Stimulated activated memory B cell treated with anti-CD40 and anti-IgM and Interleukin-4, amounts not matched to agents 10 μg/mL and 1 μg/mL and 100 μg/mL, for 72 hours (primary cell): ENCODE results near the gene NBPF10.
"Not testable (repeated sequence)": the region's sequence is repeated elsewhere in the genome, so short reads cannot be mapped to it uniquely, and the experiment has no call there.

Source experiments
- ATAC-seq: fragments of 150-1000 bp; cut with Tn5 transposase; 2 replicates; pipeline ENCODE4 v1.10.0; 2021
- H3K27ac Mint-ChIP-seq: one replicate; pipeline ENCODE4 v1.8.0; 2022; ENCODE audit warnings: mild to moderate bottlenecking, mixed read lengths
- H3K27me3 Mint-ChIP-seq: one replicate; pipeline ENCODE4 v1.8.0; 2022; ENCODE audit warnings: mixed read lengths
- H3K36me3 Mint-ChIP-seq: one replicate; pipeline ENCODE4 v1.8.0; 2022; ENCODE audit warnings: mixed read lengths
- H3K4me1 Mint-ChIP-seq: one replicate; pipeline ENCODE4 v1.8.0; 2022; ENCODE audit warnings: mixed read lengths
- H3K4me3 Mint-ChIP-seq: one replicate; pipeline ENCODE4 v1.8.0; 2022; ENCODE audit warnings: mild to moderate bottlenecking, moderate library complexity, mixed read lengths
- H3K9me3 Mint-ChIP-seq: one replicate; pipeline ENCODE4 v1.8.0; 2022; ENCODE audit warnings: mixed read lengths

Gene NBPF10, protein sequence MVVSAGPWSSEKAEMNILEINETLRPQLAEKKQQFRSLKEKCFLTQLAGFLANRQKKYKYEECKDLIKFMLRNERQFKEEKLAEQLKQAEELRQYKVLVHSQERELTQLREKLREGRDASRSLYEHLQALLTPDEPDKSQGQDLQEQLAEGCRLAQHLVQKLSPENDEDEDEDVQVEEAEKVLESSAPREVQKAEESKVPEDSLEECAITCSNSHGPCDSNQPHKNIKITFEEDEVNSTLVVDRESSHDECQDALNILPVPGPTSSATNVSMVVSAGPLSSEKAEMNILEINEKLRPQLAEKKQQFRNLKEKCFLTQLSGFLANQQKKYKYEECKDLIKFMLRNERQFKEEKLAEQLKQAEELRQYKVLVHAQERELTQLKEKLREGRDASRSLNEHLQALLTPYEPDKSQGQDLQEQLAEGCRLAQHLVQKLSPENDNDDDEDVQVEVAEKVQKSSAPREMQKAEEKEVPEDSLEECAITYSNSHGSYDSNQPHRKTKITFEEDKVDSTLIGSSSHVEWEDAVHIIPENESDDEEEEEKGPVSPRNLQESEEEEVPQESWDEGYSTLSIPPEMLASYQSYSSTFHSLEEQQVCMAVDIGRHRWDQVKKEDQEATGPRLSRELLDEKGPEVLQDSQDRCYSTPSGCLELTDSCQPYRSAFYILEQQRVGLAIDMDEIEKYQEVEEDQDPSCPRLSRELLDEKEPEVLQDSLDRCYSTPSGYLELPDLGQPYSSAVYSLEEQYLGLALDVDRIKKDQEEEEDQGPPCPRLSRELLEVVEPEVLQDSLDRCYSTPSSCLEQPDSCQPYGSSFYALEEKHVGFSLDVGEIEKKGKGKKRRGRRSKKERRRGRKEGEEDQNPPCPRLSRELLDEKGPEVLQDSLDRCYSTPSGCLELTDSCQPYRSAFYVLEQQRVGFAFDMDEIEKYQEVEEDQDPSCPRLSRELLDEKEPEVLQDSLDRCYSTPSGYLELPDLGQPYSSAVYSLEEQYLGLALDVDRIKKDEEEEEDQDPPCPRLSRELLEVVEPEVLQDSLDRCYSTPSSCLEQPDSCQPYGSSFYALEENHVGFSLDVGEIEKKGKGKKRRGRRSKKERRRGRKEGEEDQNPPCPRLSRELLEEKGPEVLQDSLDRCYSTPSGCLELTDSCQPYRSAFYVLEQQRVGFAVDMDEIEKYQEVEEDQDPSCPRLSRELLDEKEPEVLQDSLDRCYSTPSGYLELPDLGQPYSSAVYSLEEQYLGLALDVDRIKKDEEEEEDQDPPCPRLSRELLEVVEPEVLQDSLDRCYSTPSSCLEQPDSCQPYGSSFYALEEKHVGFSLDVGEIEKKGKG (N-terminal part only)

GRCh38 chr1:146144465-146144864, at the start of gene NBPF10:
NBPF10 (minus strand) TSS chr1:146144804; CDS start chr1:146144769, 35 bp downstream.
- not testable (repeated sequence) for H3K9me3 Mint-ChIP-seq, H3K36me3 Mint-ChIP-seq, H3K27ac Mint-ChIP-seq, H3K4me3 Mint-ChIP-seq, H3K27me3 Mint-ChIP-seq, ATAC-seq, H3K4me1 Mint-ChIP-seq

- not testable (repeated sequence) for H3K9me3 Mint-ChIP-seq, ATAC-seq, H3K27me3 Mint-ChIP-seq, H3K27ac Mint-ChIP-seq, H3K4me3 Mint-ChIP-seq, H3K36me3 Mint-ChIP-seq, H3K4me1 Mint-ChIP-seq
Measured at GRCh38 chr1:146174531-146174930, 29.9 kb upstream of the NBPF10 start.

DNA sequence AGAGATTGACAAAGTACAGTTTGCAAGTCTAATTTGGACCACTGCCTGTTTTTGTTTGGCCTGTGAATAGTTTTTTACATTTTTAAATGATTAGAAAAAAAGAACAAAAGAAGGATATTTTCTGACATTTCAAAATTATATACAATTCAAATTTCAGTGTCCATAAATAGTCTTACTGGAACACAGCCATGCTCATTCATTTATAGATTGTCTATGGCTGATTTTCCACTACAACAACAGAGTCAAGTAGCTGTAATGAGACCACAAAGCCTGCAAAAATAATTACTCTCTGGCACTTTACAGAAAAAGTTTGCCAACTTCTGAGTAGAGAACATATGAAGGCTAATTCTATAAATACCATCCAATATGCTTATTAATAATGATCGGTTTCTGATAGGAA, 23.1 kb upstream of the NBPF10 start:
- ATAC-seq, H3K9me3 Mint-ChIP-seq, H3K27ac Mint-ChIP-seq, H3K27me3 Mint-ChIP-seq, H3K36me3 Mint-ChIP-seq, H3K4me3 Mint-ChIP-seq, H3K4me1 Mint-ChIP-seq: not testable (repeated sequence)

DNA sequence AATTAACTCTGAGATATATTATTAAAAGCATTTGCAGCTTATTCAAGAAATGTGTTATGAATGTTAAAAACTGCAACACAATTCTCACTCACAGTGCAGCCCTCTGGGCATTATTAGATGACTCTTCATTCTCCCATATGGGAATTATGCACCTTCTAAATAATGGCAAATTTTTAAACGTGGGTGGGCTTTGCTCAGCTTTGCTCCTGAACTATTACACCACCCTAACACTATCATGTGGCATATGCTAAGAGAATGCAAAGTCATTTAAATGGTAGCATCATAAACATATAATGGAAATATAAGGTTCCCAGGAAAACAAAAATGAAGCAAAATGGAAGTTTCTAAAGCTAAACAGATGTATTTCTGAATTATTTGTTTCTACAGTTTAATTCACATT, 22.7 kb upstream of the NBPF10 start:
- not testable (repeated sequence) for H3K27ac Mint-ChIP-seq, ATAC-seq, H3K4me3 Mint-ChIP-seq, H3K4me1 Mint-ChIP-seq, H3K27me3 Mint-ChIP-seq, H3K36me3 Mint-ChIP-seq, H3K9me3 Mint-ChIP-seq
